CD4-positive, alpha-beta memory T cell (primary cell): Measurements from ENCODE around the gene PGS1. TPM values are rescaled to one million over a fixed set of nuclear protein-coding genes. Genes with fewer than 3 reads are reported as not detected.

Experiments
- CTCF ChIA-PET: fragments of 350-600 bp; sonication (Branson Sonifier 250); formaldehyde crosslinking; loops from one replicate; lab custom pipeline; 2021; ENCODE audit warnings: inconsistent platforms; ENCODE audit not compliant: partially characterized antibody; lab: Charles Lee
- POLR2A ChIA-PET: fragments of 350-600 bp; sonication (Branson Sonifier 250); formaldehyde crosslinking; loops from one replicate; lab custom pipeline; 2021; ENCODE audit not compliant: partially characterized antibody; lab: Charles Lee
- DNase-seq, 5 donors: peaks; one replicate each; pipeline versions ENCODE4 v3.0.0 to v3.0.0-alpha.2; 2020 to 2022; ENCODE audit warnings: mixed read lengths in 1 of 5
- H3K27ac ChIP-seq: one replicate; pipeline ENCODE4 v1.7.0; 2013; ENCODE audit warnings: low read depth, low read length
- H3K27me3 ChIP-seq: 2 replicates; pipeline ENCODE4 v1.7.0; 2013; ENCODE audit warnings: mild to moderate bottlenecking, low read length, moderate library complexity; ENCODE audit not compliant: insufficient read depth
- H3K36me3 ChIP-seq: 2 replicates; pipeline ENCODE4 v1.7.0; 2013; ENCODE audit warnings: mild to moderate bottlenecking, low read length, moderate library complexity; ENCODE audit not compliant: insufficient read depth
- H3K4me1 ChIP-seq: 2 replicates; pipeline ENCODE4 v1.7.0; 2013; ENCODE audit warnings: mild to moderate bottlenecking, low read length, moderate library complexity; ENCODE audit not compliant: insufficient read depth
- H3K4me3 ChIP-seq, 2 donors: one replicate each; pipeline ENCODE4 v1.7.0; 2013; ENCODE audit warnings: low read length in 2 of 2, mild to moderate bottlenecking in 1 of 2
- H3K9me3 ChIP-seq, 2 donors: one replicate each; pipeline ENCODE4 v1.7.0; 2013; ENCODE audit warnings: low read length in 2 of 2, control low read depth in 1 of 2; ENCODE audit not compliant: control insufficient read depth in 1 of 2
- H3K27ac Mint-ChIP-seq, 7 donors: one replicate each; pipeline ENCODE4 v1.8.0; 2020 to 2021; ENCODE audit warnings: mixed read lengths in 7 of 7, mild to moderate bottlenecking in 6 of 7, inconsistent platforms in 3 of 7, moderate library complexity in 3 of 7
- H3K27me3 Mint-ChIP-seq, 2 donors: one replicate each; pipeline ENCODE4 v1.8.0; 2020 to 2021; ENCODE audit warnings: mixed read lengths in 2 of 2
- H3K36me3 Mint-ChIP-seq, 2 donors: one replicate each; pipeline ENCODE4 v1.8.0; 2020 to 2021; ENCODE audit warnings: mixed read lengths in 2 of 2, inconsistent platforms in 1 of 2, mild to moderate bottlenecking in 1 of 2
- H3K4me1 Mint-ChIP-seq, 4 donors: one replicate each; pipeline ENCODE4 v1.8.0; 2020 to 2021; ENCODE audit warnings: mixed read lengths in 4 of 4, mild to moderate bottlenecking in 1 of 4
- H3K4me3 Mint-ChIP-seq, 8 donors: one replicate each; pipeline ENCODE4 v1.8.0; 2020 to 2021; ENCODE audit warnings: mixed read lengths in 8 of 8, mild to moderate bottlenecking in 7 of 8, moderate library complexity in 6 of 8, inconsistent platforms in 3 of 8
- H3K9me3 Mint-ChIP-seq, 8 donors: one replicate each; pipeline ENCODE4 v1.8.0; 2020 to 2021; ENCODE audit warnings: mixed read lengths in 8 of 8, mild to moderate bottlenecking in 5 of 8, inconsistent platforms in 3 of 8, moderate library complexity in 1 of 8
- intact Hi-C: fragments of 100-400 bp; cut with micrococcal nuclease; formaldehyde crosslinking; loops from one replicate; pipeline ENCODE4 v1.15.1; 2023
- polyA plus RNA-seq, 2 donors: library from polyadenylated mRNA; unstranded; fragments of 300-500 nt; fragmentation: Illumina TruSeq; gene quantifications; one replicate each; pipeline ENCODE4 v1.2.3, GENCODE V29; 2021
- total RNA-seq, 2 experiments: library from RNA; stranded (reverse); gene quantifications; one replicate each; pipeline ENCODE4 v1.2.3, GENCODE V29; 2021

Gene PGS1
- total and polyA plus RNA-seq, 4 experiments from 2014 or later: 33.9 to 84.8 (median 60.5) TPM

DNA sequence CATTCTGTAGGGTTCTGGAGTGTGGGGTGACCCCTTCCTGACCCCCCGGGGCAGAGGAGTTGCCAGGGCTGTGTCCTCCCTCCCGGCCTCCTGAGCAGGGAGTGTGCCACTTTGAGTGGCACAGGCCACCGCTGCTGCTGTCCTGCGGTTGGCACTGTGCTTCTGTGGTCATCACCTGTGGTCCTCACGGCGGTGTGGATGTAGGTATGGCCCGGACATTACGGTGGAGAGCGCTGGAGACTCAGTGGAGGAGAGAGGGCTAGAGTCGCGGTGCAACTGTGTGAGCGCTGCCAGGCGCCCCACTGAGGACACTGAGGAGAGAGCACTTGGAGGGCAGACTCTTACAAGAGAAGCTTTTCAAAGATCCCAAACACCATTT is 39.1 kb downstream of the PGS1 start:
- H3K4me1 Mint-ChIP-seq: peaks cover 34 to 63% (median 52%) of the 10 kb centered on the region in 4 donors
- Histone ChIP-seq H3K27ac (no peak overlapping the region), H3K27me3 (no peaks in the 10 kb centered on the region), H3K4me3 (no peak overlapping the region), H3K36me3 (peaks cover 39% of the 10 kb centered on the region), H3K4me1 (peaks cover 51% of the 10 kb centered on the region), H3K9me3 (no peaks in the 10 kb centered on the region)
- peak overlapping the region in 4 of 7 donors; percentile 59 to 95 (median 77) for H3K27ac Mint-ChIP-seq
- peaks cover 0 to 2% (median 0%) of the 10 kb centered on the region in 8 donors for H3K9me3 Mint-ChIP-seq
- POLR2A ChIA-PET: interaction anchor here (0.7 to 1.4 kb wide), 3 partner anchors 14 to 166 kb away, joined by 3 to 4 read pairs (median 4); no protein-coding TSS in a partner anchor
- H3K4me3 Mint-ChIP-seq: peak overlapping the region in 1 of 8 donors; percentile 59
- CTCF ChIA-PET: interaction anchor here (1.0 to 7.2 kb wide), 4 partner anchors 26 to 167 kb away, joined by 3 to 87 read pairs (median 39); no protein-coding TSS in a partner anchor
- H3K36me3 Mint-ChIP-seq: peaks cover 22 to 45% of the 10 kb centered on the region in 2 donors
- no peak for DNase-seq
- intact Hi-C loops: no loop called here
- no peaks in the 10 kb centered on the region for H3K27me3 Mint-ChIP-seq

DNA sequence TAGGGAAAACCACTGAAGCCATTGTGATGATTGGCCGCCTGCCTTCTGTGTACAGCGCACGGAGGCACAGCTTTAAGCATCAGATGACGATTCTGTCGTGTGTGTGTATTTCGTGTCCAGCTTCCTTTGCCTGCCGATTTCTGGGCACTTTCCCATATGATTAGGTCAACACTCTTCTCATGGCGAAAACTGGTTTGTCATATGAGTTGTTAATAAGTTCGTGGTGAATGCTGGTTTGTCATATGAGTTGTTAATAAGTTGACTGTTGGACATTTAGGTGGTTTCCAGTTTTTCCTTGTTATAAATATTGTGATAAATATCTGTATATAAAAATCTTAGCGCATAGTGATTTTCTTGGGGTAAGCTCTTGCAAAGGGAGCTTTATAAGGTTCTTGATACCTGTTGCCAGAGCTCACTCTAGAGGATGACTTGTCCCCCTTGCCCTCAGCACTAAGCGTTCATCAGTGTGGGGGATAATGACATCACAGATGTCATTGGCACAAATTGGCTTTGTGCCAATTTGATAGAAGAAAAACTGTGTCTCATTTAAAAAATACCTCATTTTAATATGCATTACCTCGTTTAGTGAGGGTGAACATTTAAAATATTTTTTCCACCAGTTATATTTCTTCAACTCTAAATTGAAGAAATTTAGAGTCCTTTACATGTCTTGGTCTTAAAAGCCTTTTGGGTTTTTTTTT is 40.0 kb downstream of the PGS1 start:
- Histone ChIP-seq H3K27ac (no peak overlapping the region), H3K36me3 (peaks cover 45% of the 10 kb centered on the region), H3K4me1 (peaks cover 41% of the 10 kb centered on the region), H3K4me3 (no peak overlapping the region), H3K27me3 (no peaks in the 10 kb centered on the region), H3K9me3 (no peaks in the 10 kb centered on the region)
- intact Hi-C loops: no loop called here
- ChIA-PET CTCF (interaction anchor here (0.7 to 8.7 kb wide), 6 partner anchors 8 to 334 kb away, joined by 3 to 87 read pairs (median 40); partner anchors contain the start of gene SOCS3), POLR2A (interaction anchor here (0.6 kb wide), 1 partner anchor 74 kb away, joined by 3 read pairs; no protein-coding TSS in a partner anchor)
- peak overlapping the region in 3 of 7 donors; percentile 25 to 51 (median 38) for H3K27ac Mint-ChIP-seq
- DNase-seq: no peak
- peaks cover 27 to 54% (median 42%) of the 10 kb centered on the region in 4 donors for H3K4me1 Mint-ChIP-seq
- peaks cover 25 to 48% of the 10 kb centered on the region in 2 donors for H3K36me3 Mint-ChIP-seq
- peaks cover 0 to 2% (median 0%) of the 10 kb centered on the region in 8 donors for H3K9me3 Mint-ChIP-seq
- H3K27me3 Mint-ChIP-seq: no peaks in the 10 kb centered on the region
- peak overlapping the region in 1 of 8 donors; percentile 21 for H3K4me3 Mint-ChIP-seq

GRCh38 chr17:78419970-78420815 is 41.7 kb downstream of the PGS1 start:
- peaks cover 12 to 36% (median 25%) of the 10 kb centered on the region in 4 donors for H3K4me1 Mint-ChIP-seq
- no peak for DNase-seq
- H3K9me3 Mint-ChIP-seq: no peaks in the 10 kb centered on the region
- ChIA-PET POLR2A (interaction anchor here (2.5 to 4.1 kb wide), 2 partner anchors 60 to 169 kb away, joined by 12 to 30 read pairs; partner anchors contain the start of gene SOCS3), CTCF (interaction anchor here (0.6 to 8.7 kb wide), 13 partner anchors 19 to 335 kb away, joined by 3 to 87 read pairs (median 6); partner anchors contain the start of gene SOCS3)
- H3K27ac Mint-ChIP-seq: peak overlapping the region in 1 of 7 donors; percentile 19
- H3K9me3 ChIP-seq: no peaks in the 10 kb centered on the region
- peaks cover 33 to 53% of the 10 kb centered on the region in 2 donors for H3K36me3 Mint-ChIP-seq
- no peak overlapping the region for H3K4me3 ChIP-seq
- peaks cover 24% of the 10 kb centered on the region for H3K4me1 ChIP-seq
- H3K27me3 Mint-ChIP-seq: no peaks in the 10 kb centered on the region
- H3K27ac ChIP-seq: no peak overlapping the region
- H3K36me3 ChIP-seq: peaks cover 63% of the 10 kb centered on the region
- H3K27me3 ChIP-seq: no peaks in the 10 kb centered on the region
- peak overlapping the region in 1 of 8 donors; percentile 24 for H3K4me3 Mint-ChIP-seq
- intact Hi-C loops: loop anchor here (5.0 kb wide), 1 partner anchor 38 kb away; no protein-coding TSS in a partner anchor

DNA sequence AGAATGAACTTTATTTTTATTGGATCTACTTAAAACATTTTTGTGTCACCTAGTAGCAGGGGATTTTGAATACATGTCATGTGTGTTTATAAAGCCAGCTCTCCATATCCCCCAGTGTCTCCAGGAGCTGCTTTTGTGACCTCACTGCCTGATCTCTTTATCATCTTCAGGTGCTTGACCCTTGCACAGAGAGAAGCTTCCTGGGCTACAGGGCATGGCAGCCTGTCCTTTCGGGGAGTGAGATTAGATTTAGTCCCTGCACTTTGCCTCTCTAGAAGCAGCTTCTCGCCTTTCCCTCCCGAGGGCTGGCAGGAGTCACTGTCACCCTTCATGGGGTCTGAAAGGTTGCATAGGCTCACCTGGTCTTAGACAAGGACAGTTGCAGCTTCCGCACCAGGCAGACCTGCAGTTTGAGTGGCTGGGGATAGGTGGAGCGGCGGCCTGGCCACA is 42.7 kb downstream of the PGS1 start:
- POLR2A ChIA-PET: interaction anchor here (1.0 to 4.1 kb wide), 5 partner anchors 39 to 170 kb away, joined by 3 to 30 read pairs (median 5); partner anchors contain the start of gene SOCS3
- intact Hi-C loops: loop anchor here (5.0 kb wide), 1 partner anchor 39 kb away; no protein-coding TSS in a partner anchor
- CTCF ChIA-PET: interaction anchor here (0.6 to 8.7 kb wide), 24 partner anchors 9 to 336 kb away, joined by 3 to 87 read pairs (median 6); partner anchors contain the start of gene SOCS3
- DNase-seq: no peak
- Histone ChIP-seq H3K27ac (no peak overlapping the region), H3K36me3 (peaks cover 66% of the 10 kb centered on the region), H3K27me3 (no peaks in the 10 kb centered on the region), H3K9me3 (no peaks in the 10 kb centered on the region), H3K4me1 (peaks cover 15% of the 10 kb centered on the region), H3K4me3 (no peak overlapping the region)
- Mint-ChIP-seq H3K27me3 (no peaks in the 10 kb centered on the region), H3K9me3 (no peaks in the 10 kb centered on the region), H3K27ac (no peak overlapping the region), H3K36me3 (peaks cover 35 to 57% of the 10 kb centered on the region in 2 donors), H3K4me3 (no peak overlapping the region), H3K4me1 (peaks cover 10 to 27% (median 18%) of the 10 kb centered on the region in 4 donors)

DNA sequence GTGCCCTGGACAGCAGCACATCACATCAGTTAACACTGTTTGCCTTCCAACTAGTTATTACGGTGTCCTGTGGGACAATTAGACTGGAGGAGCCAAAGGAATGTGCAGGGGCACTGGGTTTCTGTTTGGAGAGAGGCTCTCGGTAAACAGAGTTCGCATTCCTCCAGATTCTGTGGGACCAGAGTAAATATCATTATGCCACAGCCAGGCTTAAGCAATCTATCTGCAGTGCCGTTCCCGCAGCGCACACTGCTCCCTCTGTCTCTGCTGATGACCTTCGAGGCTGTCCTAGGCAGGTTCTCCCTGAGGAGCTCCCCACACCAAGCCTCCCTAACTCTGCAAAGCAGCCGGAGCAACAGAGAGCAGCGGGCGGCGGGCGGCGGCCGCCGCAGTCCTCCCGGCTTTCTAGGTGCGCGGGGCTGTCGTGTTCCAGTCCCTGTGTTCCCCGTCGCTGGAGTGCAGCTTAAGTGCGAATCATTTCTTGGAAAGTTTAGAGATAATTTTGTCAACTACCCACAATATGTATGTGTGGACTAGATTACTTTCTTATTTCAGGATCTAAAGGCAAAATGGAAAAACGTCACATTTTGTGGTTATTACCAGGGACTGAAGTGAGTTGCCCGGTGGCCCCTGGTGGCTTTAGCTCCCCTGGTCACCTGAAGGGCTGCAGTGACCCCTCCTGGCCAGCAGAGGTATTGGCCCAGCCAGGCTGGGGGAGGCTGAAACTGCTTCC is 43.3 kb downstream of the PGS1 start:
- Mint-ChIP-seq H3K36me3 (peaks cover 34 to 61% of the 10 kb centered on the region in 2 donors), H3K4me1 (peaks cover 10 to 21% (median 13%) of the 10 kb centered on the region in 4 donors), H3K9me3 (no peaks in the 10 kb centered on the region), H3K4me3 (no peak overlapping the region), H3K27ac (peak overlapping the region in 6 of 7 donors; percentile 12 to 79 (median 54)), H3K27me3 (no peaks in the 10 kb centered on the region)
- intact Hi-C loops: loop anchor here (1.0 to 5.0 kb wide), 4 partner anchors 39 to 170 kb away; partner anchors contain the start of gene SOCS3
- POLR2A ChIA-PET: interaction anchor here (1.0 to 4.1 kb wide), 5 partner anchors 40 to 171 kb away, joined by 3 to 30 read pairs (median 5); partner anchors contain the start of gene SOCS3
- Histone ChIP-seq H3K4me3 (no peak overlapping the region), H3K27me3 (no peaks in the 10 kb centered on the region), H3K36me3 (peaks cover 70% of the 10 kb centered on the region), H3K27ac (no peak overlapping the region), H3K4me1 (peaks cover 9% of the 10 kb centered on the region), H3K9me3 (no peaks in the 10 kb centered on the region)
- DNase-seq: peak; percentile 63 to 74 (median 64)
- CTCF ChIA-PET: interaction anchor here (0.9 to 8.7 kb wide), 28 partner anchors 9 to 337 kb away, joined by 3 to 87 read pairs (median 6); partner anchors contain the start of gene SOCS3

DNA sequence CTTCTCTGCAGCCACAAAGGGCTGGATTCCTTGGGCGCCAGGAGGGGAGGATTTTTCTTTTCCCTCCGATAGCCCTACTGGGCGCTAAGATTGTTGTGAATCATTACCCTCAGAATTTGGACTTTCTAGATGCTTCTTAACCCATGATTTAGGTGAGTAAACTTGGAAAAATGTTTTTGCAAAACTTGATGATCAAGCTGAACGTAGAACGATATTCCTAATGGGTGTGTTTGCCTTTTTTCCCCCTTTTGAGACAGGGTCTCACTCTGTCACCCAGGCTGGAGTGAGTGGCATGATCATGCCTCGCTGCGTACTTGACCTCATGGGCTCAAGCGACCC is 43.8 kb downstream of the PGS1 start:
- ChIA-PET CTCF (interaction anchor here (0.7 to 8.7 kb wide), 26 partner anchors 8 to 337 kb away, joined by 3 to 87 read pairs (median 4); partner anchors contain the start of gene SOCS3), POLR2A (interaction anchor here (1.1 to 4.1 kb wide), 4 partner anchors 40 to 171 kb away, joined by 3 to 30 read pairs (median 8); partner anchors contain the start of gene SOCS3)
- Mint-ChIP-seq H3K27ac (peak overlapping the region in 5 of 7 donors; percentile 35 to 79 (median 65)), H3K4me1 (peaks cover 8 to 16% (median 9%) of the 10 kb centered on the region in 4 donors), H3K9me3 (no peaks in the 10 kb centered on the region), H3K36me3 (peaks cover 29 to 62% of the 10 kb centered on the region in 2 donors), H3K4me3 (no peak overlapping the region), H3K27me3 (no peaks in the 10 kb centered on the region)
- DNase-seq: no peak
- peaks cover 67% of the 10 kb centered on the region for H3K36me3 ChIP-seq
- H3K27me3 ChIP-seq: no peaks in the 10 kb centered on the region
- no peak overlapping the region for H3K27ac ChIP-seq
- H3K4me3 ChIP-seq: no peak overlapping the region
- H3K4me1 ChIP-seq: peaks cover 4% of the 10 kb centered on the region
- intact Hi-C loops: loop anchor here (1.0 to 5.0 kb wide), 4 partner anchors 40 to 171 kb away; partner anchors contain the start of gene SOCS3
- H3K9me3 ChIP-seq: no peaks in the 10 kb centered on the region
